ENCODE results near the gene CALY.

The CALY gene

DNA sequence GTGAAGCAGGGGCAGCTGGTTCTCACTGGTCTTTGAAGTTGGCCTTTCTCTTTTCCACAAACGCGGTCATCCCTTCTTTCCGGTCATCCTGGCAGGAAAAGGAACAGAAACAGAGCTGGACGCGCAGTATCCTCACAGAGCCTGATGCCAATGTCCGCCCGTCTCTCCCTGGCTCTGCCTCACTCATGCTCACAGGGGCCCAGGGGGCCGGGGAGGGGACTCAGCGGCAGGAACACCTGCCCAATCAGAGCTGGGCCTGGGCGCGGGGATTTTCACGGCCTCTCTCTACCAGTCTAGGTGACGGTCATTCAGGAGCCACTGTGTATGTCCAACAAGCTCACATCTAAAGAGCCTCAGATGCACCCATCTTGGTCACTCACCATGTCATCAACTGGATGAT is 26.1 kb upstream of the CALY start:
- H3K27ac ChIP-seq (replicated peaks): no peak overlapping the region
- no peak overlapping the region for H3K4me3 ChIP-seq (replicated peaks; ENCODE audit: insufficient read depth, low read length)
- TF ChIP-seq, protein P1, sequence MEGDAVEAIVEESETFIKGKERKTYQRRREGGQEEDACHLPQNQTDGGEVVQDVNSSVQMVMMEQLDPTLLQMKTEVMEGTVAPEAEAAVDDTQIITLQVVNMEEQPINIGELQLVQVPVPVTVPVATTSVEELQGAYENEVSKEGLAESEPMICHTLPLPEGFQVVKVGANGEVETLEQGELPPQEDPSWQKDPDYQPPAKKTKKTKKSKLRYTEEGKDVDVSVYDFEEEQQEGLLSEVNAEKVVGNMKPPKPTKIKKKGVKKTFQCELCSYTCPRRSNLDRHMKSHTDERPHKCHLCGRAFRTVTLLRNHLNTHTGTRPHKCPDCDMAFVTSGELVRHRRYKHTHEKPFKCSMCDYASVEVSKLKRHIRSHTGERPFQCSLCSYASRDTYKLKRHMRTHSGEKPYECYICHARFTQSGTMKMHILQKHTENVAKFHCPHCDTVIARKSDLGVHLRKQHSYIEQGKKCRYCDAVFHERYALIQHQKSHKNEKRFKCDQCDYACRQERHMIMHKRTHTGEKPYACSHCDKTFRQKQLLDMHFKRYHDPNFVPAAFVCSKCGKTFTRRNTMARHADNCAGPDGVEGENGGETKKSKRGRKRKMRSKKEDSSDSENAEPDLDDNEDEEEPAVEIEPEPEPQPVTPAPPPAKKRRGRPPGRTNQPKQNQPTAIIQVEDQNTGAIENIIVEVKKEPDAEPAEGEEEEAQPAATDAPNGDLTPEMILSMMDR (IDR thresholded peaks at IDR 0.05; ENCODE audit: insufficient read depth, low read length): no peak
- TF ChIP-seq REST (IDR thresholded peaks at IDR 0.05; ENCODE audit: insufficient replicate concordance, low read depth) (no peak), SPI1 (IDR thresholded peaks at IDR 0.05; ENCODE audit: borderline replicate concordance, low read depth) (no peak), POLR2AphosphoS5 (IDR thresholded peaks at IDR 0.05; ENCODE audit: low read depth) (no peak), GABPA (IDR thresholded peaks at IDR 0.05; ENCODE audit: low read depth) (no peak)
- DNase-seq (ENCODE audit: low read depth in 1 of 2, low spot score in 1 of 2): no peak
- H3K27me3 ChIP-seq (ENCODE audit: insufficient read depth, poor library complexity, severe bottlenecking): no peaks in the 10 kb centered on the region

- H3K27me3 ChIP-seq (ENCODE audit: insufficient read depth, poor library complexity, severe bottlenecking): no peaks in the 10 kb centered on the region
- DNase-seq (ENCODE audit: low read depth in 1 of 2, low spot score in 1 of 2): no peak
- H3K27ac ChIP-seq (replicated peaks): no peak overlapping the region
- no peak overlapping the region for H3K4me3 ChIP-seq (replicated peaks; ENCODE audit: insufficient read depth, low read length)
- TF ChIP-seq SPI1 (IDR thresholded peaks at IDR 0.05; ENCODE audit: borderline replicate concordance, low read depth) (no peak), REST (IDR thresholded peaks at IDR 0.05; ENCODE audit: insufficient replicate concordance, low read depth) (no peak), POLR2AphosphoS5 (IDR thresholded peaks at IDR 0.05; ENCODE audit: low read depth) (no peak), GABPA (IDR thresholded peaks at IDR 0.05; ENCODE audit: low read depth) (no peak)
- TF ChIP-seq, protein P1 (IDR thresholded peaks at IDR 0.05; ENCODE audit: insufficient read depth, low read length): no peak
Observed at GRCh38 chr10:133361773-133362441, 25.2 kb upstream of the CALY start.

DNA sequence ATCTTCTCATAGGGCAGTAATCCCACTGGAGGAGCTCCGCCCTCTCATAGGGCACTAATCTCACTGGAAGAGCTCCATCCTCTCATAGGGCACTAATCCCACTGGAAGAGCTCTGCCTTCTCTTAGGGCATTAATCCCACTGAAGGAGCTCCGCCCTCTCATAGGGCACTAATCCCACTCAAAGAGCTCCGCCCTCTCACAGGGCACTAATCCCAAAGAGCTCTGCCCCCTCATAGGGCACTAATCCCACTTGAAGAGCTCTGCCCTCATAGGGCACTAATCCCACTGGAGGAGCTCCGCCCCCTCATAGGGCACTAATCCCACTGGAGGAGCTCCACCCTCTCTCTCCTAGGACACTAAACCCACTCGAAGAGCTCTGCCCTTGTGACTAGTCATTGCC is 24.5 kb upstream of the CALY start:
- no peak for DNase-seq (ENCODE audit: low read depth in 1 of 2, low spot score in 1 of 2)
- H3K27me3 ChIP-seq (ENCODE audit: insufficient read depth, poor library complexity, severe bottlenecking): no peaks in the 10 kb centered on the region
- TF ChIP-seq REST (IDR thresholded peaks at IDR 0.05; ENCODE audit: insufficient replicate concordance, low read depth) (no peak), GABPA (IDR thresholded peaks at IDR 0.05; ENCODE audit: low read depth) (no peak)
- H3K27ac ChIP-seq (replicated peaks): no peak overlapping the region
- no peak overlapping the region for H3K4me3 ChIP-seq (replicated peaks; ENCODE audit: insufficient read depth, low read length)
